GM23338 (cell line): ENCODE results near the gene PTMA. TPM values are rescaled to one million over a fixed set of nuclear protein-coding genes. Genes with fewer than 3 reads are reported as not detected.

Source experiments
- ATAC-seq: fragments of 200-7000 bp; cut with Tn5 transposase; 3 replicates; pipeline ENCODE4 v1.9.1; 2020
- DNase-seq: peaks from one replicate; pipeline ENCODE4 v3.0.0-alpha.2; 2015; ENCODE audit warnings: low spot score
- H2AFZ ChIP-seq: fragments of 200-600 bp; sonication (generic); 2 replicates; pipeline ENCODE4 v1.8.0; 2016; ENCODE audit warnings: antibody characterized with exemption, mild to moderate bottlenecking, moderate library complexity
- H3F3A ChIP-seq: fragments of 200-600 bp; sonication (generic); replicated peaks from 2 replicates; pipeline ENCODE4 v1.8.0; 2017; ENCODE audit warnings: antibody characterized with exemption, mixed run types, low read depth
- H3K27ac ChIP-seq: fragments of 200-600 bp; sonication (generic); 2 replicates; pipeline ENCODE4 v1.6.1; 2016; ENCODE audit warnings: low read depth
- H3K27me3 ChIP-seq: fragments of 200-600 bp; sonication (generic); 2 replicates; pipeline ENCODE4 v1.8.0; 2016; ENCODE audit warnings: mild to moderate bottlenecking, mixed run types, moderate library complexity; ENCODE audit not compliant: insufficient read depth
- H3K36me3 ChIP-seq: fragments of 200-600 bp; sonication (generic); 2 replicates; pipeline ENCODE4 v1.8.0; 2016; ENCODE audit warnings: mild to moderate bottlenecking; ENCODE audit not compliant: insufficient read depth
- H3K4me1 ChIP-seq: fragments of 200-600 bp; sonication (generic); 2 replicates; pipeline ENCODE4 v1.8.0; 2016; ENCODE audit warnings: mild to moderate bottlenecking, moderate library complexity; ENCODE audit not compliant: insufficient read depth
- H3K4me2 ChIP-seq: fragments of 200-600 bp; sonication (generic); 2 replicates; pipeline ENCODE4 v1.7.1; 2017; ENCODE audit warnings: mixed run types
- H3K4me3 ChIP-seq: fragments of 200-600 bp; sonication (generic); 2 replicates; pipeline ENCODE4 v1.6.1; 2016; ENCODE audit warnings: mixed run types
- H3K79me2 ChIP-seq: fragments of 200-600 bp; sonication (generic); replicated peaks from 2 replicates; pipeline ENCODE4 v1.8.0; 2017; ENCODE audit warnings: mild to moderate bottlenecking; ENCODE audit not compliant: insufficient read depth
- H3K9me2 ChIP-seq: fragments of 200-600 bp; sonication (generic); 2 replicates; pipeline ENCODE4 v1.8.0; 2017; ENCODE audit not compliant: insufficient read depth
- H4K20me1 ChIP-seq: fragments of 200-600 bp; sonication (generic); replicated peaks from 2 replicates; pipeline ENCODE4 v1.8.0; 2017; ENCODE audit warnings: mild to moderate bottlenecking; ENCODE audit not compliant: insufficient read depth
- H3K27ac Mint-ChIP-seq: 2 replicates; pipeline ENCODE4 v1.8.0; 2020; ENCODE audit warnings: inconsistent platforms, mild to moderate bottlenecking, moderate library complexity, mixed read lengths
- H3K27me3 Mint-ChIP-seq: 3 replicates; pipeline ENCODE4 v1.8.0; 2022; ENCODE audit warnings: low read depth, mild to moderate bottlenecking, moderate library complexity, mixed read lengths, inconsistent platforms; ENCODE audit not compliant: insufficient read depth, poor library complexity
- H3K36me3 Mint-ChIP-seq: 3 replicates; pipeline ENCODE4 v1.8.0; 2021; ENCODE audit warnings: low read depth, mild to moderate bottlenecking, inconsistent platforms, moderate library complexity, mixed read lengths
- H3K4me1 Mint-ChIP-seq: 3 replicates; pipeline ENCODE4 v1.8.0; 2020; ENCODE audit warnings: mild to moderate bottlenecking, inconsistent platforms, mixed read lengths
- H3K4me3 Mint-ChIP-seq: 3 replicates; pipeline ENCODE4 v1.8.0; 2021; ENCODE audit warnings: moderate library complexity, mild to moderate bottlenecking, inconsistent platforms, mixed read lengths
- H3K9me3 Mint-ChIP-seq: 3 replicates; pipeline ENCODE4 v1.8.0; 2020; ENCODE audit warnings: moderate library complexity, mild to moderate bottlenecking, inconsistent platforms, mixed read lengths
- CREB1 ChIP-seq: fragments of 250-450 bp; sonication (Bioruptor Pico); IDR thresholded peaks from 2 replicates; pipeline ENCODE4 v1.5.0; 2020; ENCODE audit warnings: low read depth, mild to moderate bottlenecking, moderate library complexity
- EZH2 ChIP-seq: fragments of 200-600 bp; sonication (generic); IDR thresholded peaks from one replicate; pipeline ENCODE4 v1.8.0; 2017; ENCODE audit warnings: antibody characterized with exemption, mild to moderate bottlenecking, low read depth; ENCODE audit not compliant: unreplicated experiment
- EZH2phosphoT487 ChIP-seq: fragments of 200-600 bp; sonication (generic); IDR thresholded peaks from one replicate; pipeline ENCODE4 v1.8.1; 2018; ENCODE audit warnings: antibody characterized with exemption; ENCODE audit not compliant: unreplicated experiment
- JUNB ChIP-seq: IDR thresholded peaks from one replicate; pipeline ENCODE4 v1.6.1; 2016; ENCODE audit warnings: antibody characterized with exemption; ENCODE audit not compliant: unreplicated experiment
- NANOG ChIP-seq: IDR thresholded peaks from 2 replicates; pipeline ENCODE4 v1.6.1; 2016; ENCODE audit warnings: antibody characterized with exemption, borderline replicate concordance
- POLR2AphosphoS5 ChIP-seq: IDR thresholded peaks from 2 replicates; pipeline ENCODE4 v1.6.1; 2016; ENCODE audit warnings: antibody characterized with exemption, low read depth
- STAT1 ChIP-seq: IDR thresholded peaks from one replicate; pipeline ENCODE4 v1.6.1; 2016; ENCODE audit warnings: antibody characterized with exemption; ENCODE audit not compliant: unreplicated experiment
- ZNF114 ChIP-seq: fragments of 250-450 bp; sonication (Bioruptor Pico); IDR thresholded peaks from 2 replicates; pipeline ENCODE4 v1.5.0; 2020; ENCODE audit warnings: mild to moderate bottlenecking, moderate library complexity
- ZNF331 ChIP-seq: fragments of 250-450 bp; sonication (Bioruptor Pico); IDR thresholded peaks from 2 replicates; pipeline ENCODE4 v1.5.0; 2020; ENCODE audit warnings: low read depth, mild to moderate bottlenecking, moderate library complexity
- polyA plus RNA-seq: library from polyadenylated mRNA; unstranded; fragments of >200 nt; fragmentation: Nextera tagmentation; extraction: Ambion mirVana; gene quantifications from 2 replicates; pipeline ENCODE4 v1.2.1, GENCODE V29; 2016
- total RNA-seq: library from RNA; depleted of rRNA; stranded (reverse); fragments of >200 nt; shearing (Covaris generic); gene quantifications from 2 replicates; pipeline ENCODE4 v1.2.3, GENCODE V29; 2014
- TF ChIP-seq, protein P1 (sequence below): IDR thresholded peaks from 2 replicates; pipeline ENCODE4 v1.6.1; 2016; ENCODE audit warnings: antibody characterized with exemption
- TF ChIP-seq, protein P2 (sequence below): IDR thresholded peaks from one replicate; pipeline ENCODE4 v1.6.1; 2018; ENCODE audit warnings: antibody characterized with exemption; ENCODE audit not compliant: unreplicated experiment
- TF ChIP-seq, protein P3 (sequence below): fragments of 250-450 bp; sonication (Bioruptor Pico); IDR thresholded peaks from 2 replicates; pipeline ENCODE4 v1.5.0; 2020; ENCODE audit warnings: mild to moderate bottlenecking, moderate library complexity
- TF ChIP-seq, protein P4 (sequence below), 2 experiments: fragments of 200-600 bp in 1 of 2; sonication (generic) in 1 of 2; conservative IDR thresholded peaks; 2 replicates each; pipeline versions ENCODE4 v1.5.1 to v1.6.1; 2016 to 2017; ENCODE audit warnings: antibody characterized with exemption in 2 of 2, low read depth in 2 of 2, mild to moderate bottlenecking in 2 of 2, moderate library complexity in 1 of 2

PTMA gene
- total and polyA plus RNA-seq, 2 experiments from 2014 or later: 1,861 to 8,990 TPM

DNA sequence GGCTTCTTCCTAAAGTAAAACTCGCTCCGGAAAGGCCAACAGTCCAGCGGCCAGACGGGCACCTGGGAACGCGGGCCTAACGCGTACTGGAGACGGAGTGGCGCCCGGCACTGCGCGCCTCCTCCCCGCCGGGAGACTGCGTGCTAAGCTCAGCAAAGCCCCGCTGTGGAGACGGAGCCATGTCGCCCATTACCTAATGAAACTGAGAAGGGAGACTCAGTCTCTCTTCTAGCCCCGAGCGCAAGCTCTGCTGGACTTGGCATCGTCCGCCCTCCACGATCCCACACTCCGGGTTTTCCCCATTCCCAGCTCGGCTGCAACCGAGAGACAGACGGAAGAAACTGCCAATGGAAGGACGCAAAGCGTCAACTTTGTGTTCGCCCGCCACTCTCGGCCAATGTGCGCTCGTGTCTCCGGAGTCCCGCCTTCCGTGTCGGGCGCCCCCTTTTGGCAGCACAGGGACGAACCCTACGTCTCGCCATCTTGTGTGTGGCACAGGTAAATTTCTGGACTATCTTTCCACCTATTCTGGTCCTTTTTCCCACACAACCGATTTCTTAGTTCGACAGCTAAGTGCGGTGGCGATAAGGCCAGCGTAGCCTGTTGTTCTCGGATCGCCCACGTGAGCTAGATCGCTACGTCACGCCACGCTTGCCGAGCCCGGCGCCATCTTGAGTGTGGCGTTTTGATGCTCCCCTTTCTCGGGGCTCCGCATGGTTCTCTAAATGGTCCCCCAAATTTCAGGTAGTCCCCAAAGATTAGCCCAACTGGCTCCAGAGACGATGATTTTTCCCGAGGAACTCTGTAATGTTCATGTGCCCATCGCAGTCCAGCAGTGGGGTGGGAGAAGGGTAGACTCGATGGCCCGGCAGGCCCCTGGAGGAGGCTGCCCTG, 1.3 kb upstream of the PTMA start:
- Mint-ChIP-seq H3K36me3 (peaks cover 30% of the 10 kb centered on the region), H3K27me3 (peaks cover 44% of the 10 kb centered on the region), H3K27ac (peak overlapping the region; percentile 100), H3K9me3 (peaks cover 17% of the 10 kb centered on the region), H3K4me1 (peaks cover 10% of the 10 kb centered on the region), H3K4me3 (peak overlapping the region; percentile 96)
- peak overlapping the region; percentile 95 for H3K4me2 ChIP-seq
- H3K4me3 ChIP-seq: peak overlapping the region; percentile 88
- no peaks in the 10 kb centered on the region for H3K9me2 ChIP-seq
- peaks cover 25% of the 10 kb centered on the region for H3F3A ChIP-seq
- peaks cover 58% of the 10 kb centered on the region for H3K79me2 ChIP-seq
- H2AFZ ChIP-seq: peak overlapping the region; percentile 57; the same call in 1 of the 2 replicates
- H4K20me1 ChIP-seq: peaks cover 13% of the 10 kb centered on the region
- H3K36me3 ChIP-seq: peaks cover 20% of the 10 kb centered on the region
- ATAC-seq: peak; percentile 50
- TF ChIP-seq CREB1 (CRISPR knock-in tag) (peak; percentile 83), ZNF114 (CRISPR knock-in tag) (peak; percentile 58; the same call in 1 of the 2 replicates), STAT1 (no peak), ZNF331 (CRISPR knock-in tag) (no peak), EZH2phosphoT487 (no peak), POLR2AphosphoS5 (peak; percentile 63), EZH2 (no peak), NANOG (no peak), JUNB (no peak)
- TF ChIP-seq, protein P1, sequence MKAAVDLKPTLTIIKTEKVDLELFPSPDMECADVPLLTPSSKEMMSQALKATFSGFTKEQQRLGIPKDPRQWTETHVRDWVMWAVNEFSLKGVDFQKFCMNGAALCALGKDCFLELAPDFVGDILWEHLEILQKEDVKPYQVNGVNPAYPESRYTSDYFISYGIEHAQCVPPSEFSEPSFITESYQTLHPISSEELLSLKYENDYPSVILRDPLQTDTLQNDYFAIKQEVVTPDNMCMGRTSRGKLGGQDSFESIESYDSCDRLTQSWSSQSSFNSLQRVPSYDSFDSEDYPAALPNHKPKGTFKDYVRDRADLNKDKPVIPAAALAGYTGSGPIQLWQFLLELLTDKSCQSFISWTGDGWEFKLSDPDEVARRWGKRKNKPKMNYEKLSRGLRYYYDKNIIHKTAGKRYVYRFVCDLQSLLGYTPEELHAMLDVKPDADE: 0 out of 2 replicates have a peak, but pooled peaks have one; percentile 39
- TF ChIP-seq, protein P2, sequence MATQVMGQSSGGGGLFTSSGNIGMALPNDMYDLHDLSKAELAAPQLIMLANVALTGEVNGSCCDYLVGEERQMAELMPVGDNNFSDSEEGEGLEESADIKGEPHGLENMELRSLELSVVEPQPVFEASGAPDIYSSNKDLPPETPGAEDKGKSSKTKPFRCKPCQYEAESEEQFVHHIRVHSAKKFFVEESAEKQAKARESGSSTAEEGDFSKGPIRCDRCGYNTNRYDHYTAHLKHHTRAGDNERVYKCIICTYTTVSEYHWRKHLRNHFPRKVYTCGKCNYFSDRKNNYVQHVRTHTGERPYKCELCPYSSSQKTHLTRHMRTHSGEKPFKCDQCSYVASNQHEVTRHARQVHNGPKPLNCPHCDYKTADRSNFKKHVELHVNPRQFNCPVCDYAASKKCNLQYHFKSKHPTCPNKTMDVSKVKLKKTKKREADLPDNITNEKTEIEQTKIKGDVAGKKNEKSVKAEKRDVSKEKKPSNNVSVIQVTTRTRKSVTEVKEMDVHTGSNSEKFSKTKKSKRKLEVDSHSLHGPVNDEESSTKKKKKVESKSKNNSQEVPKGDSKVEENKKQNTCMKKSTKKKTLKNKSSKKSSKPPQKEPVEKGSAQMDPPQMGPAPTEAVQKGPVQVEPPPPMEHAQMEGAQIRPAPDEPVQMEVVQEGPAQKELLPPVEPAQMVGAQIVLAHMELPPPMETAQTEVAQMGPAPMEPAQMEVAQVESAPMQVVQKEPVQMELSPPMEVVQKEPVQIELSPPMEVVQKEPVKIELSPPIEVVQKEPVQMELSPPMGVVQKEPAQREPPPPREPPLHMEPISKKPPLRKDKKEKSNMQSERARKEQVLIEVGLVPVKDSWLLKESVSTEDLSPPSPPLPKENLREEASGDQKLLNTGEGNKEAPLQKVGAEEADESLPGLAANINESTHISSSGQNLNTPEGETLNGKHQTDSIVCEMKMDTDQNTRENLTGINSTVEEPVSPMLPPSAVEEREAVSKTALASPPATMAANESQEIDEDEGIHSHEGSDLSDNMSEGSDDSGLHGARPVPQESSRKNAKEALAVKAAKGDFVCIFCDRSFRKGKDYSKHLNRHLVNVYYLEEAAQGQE: peak; percentile 35
- TF ChIP-seq, protein P3, sequence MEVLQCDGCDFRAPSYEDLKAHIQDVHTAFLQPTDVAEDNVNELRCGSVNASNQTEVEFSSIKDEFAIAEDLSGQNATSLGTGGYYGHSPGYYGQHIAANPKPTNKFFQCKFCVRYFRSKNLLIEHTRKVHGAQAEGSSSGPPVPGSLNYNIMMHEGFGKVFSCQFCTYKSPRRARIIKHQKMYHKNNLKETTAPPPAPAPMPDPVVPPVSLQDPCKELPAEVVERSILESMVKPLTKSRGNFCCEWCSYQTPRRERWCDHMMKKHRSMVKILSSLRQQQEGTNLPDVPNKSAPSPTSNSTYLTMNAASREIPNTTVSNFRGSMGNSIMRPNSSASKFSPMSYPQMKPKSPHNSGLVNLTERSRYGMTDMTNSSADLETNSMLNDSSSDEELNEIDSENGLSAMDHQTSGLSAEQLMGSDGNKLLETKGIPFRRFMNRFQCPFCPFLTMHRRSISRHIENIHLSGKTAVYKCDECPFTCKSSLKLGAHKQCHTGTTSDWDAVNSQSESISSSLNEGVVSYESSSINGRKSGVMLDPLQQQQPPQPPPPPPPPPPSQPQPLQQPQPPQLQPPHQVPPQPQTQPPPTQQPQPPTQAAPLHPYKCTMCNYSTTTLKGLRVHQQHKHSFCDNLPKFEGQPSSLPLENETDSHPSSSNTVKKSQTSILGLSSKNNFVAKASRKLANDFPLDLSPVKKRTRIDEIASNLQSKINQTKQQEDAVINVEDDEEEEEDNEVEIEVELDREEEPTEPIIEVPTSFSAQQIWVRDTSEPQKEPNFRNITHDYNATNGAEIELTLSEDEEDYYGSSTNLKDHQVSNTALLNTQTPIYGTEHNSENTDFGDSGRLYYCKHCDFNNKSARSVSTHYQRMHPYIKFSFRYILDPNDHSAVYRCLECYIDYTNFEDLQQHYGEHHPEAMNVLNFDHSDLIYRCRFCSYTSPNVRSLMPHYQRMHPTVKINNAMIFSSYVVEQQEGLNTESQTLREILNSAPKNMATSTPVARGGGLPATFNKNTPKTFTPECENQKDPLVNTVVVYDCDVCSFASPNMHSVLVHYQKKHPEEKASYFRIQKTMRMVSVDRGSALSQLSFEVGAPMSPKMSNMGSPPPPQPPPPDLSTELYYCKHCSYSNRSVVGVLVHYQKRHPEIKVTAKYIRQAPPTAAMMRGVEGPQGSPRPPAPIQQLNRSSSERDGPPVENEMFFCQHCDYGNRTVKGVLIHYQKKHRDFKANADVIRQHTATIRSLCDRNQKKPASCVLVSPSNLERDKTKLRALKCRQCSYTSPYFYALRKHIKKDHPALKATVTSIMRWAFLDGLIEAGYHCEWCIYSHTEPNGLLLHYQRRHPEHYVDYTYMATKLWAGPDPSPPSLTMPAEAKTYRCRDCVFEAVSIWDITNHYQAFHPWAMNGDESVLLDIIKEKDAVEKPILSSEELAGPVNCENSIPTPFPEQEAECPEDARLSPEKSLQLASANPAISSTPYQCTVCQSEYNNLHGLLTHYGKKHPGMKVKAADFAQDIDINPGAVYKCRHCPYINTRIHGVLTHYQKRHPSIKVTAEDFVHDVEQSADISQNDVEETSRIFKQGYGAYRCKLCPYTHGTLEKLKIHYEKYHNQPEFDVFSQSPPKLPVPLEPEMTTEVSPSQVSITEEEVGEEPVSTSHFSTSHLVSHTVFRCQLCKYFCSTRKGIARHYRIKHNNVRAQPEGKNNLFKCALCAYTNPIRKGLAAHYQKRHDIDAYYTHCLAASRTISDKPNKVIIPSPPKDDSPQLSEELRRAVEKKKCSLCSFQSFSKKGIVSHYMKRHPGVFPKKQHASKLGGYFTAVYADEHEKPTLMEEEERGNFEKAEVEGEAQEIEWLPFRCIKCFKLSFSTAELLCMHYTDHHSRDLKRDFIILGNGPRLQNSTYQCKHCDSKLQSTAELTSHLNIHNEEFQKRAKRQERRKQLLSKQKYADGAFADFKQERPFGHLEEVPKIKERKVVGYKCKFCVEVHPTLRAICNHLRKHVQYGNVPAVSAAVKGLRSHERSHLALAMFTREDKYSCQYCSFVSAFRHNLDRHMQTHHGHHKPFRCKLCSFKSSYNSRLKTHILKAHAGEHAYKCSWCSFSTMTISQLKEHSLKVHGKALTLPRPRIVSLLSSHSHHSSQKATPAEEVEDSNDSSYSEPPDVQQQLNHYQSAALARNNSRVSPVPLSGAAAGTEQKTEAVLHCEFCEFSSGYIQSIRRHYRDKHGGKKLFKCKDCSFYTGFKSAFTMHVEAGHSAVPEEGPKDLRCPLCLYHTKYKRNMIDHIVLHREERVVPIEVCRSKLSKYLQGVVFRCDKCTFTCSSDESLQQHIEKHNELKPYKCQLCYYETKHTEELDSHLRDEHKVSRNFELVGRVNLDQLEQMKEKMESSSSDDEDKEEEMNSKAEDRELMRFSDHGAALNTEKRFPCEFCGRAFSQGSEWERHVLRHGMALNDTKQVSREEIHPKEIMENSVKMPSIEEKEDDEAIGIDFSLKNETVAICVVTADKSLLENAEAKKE: no peak
- TF ChIP-seq, protein P4, sequence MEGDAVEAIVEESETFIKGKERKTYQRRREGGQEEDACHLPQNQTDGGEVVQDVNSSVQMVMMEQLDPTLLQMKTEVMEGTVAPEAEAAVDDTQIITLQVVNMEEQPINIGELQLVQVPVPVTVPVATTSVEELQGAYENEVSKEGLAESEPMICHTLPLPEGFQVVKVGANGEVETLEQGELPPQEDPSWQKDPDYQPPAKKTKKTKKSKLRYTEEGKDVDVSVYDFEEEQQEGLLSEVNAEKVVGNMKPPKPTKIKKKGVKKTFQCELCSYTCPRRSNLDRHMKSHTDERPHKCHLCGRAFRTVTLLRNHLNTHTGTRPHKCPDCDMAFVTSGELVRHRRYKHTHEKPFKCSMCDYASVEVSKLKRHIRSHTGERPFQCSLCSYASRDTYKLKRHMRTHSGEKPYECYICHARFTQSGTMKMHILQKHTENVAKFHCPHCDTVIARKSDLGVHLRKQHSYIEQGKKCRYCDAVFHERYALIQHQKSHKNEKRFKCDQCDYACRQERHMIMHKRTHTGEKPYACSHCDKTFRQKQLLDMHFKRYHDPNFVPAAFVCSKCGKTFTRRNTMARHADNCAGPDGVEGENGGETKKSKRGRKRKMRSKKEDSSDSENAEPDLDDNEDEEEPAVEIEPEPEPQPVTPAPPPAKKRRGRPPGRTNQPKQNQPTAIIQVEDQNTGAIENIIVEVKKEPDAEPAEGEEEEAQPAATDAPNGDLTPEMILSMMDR (conservative IDR thresholded peaks at IDR 0.05; ENCODE audit: low read depth in 2 of 2): peak; percentile 91 to 98
- peak overlapping the region; percentile 100 for H3K27ac ChIP-seq
- peaks cover 17% of the 10 kb centered on the region for H3K4me1 ChIP-seq
- peak; percentile 99 for DNase-seq
- no peaks in the 10 kb centered on the region for H3K27me3 ChIP-seq
